HG02885 (cell line): ENCODE results near the gene DPF3.

Experiments
- ATAC-seq: cut with Tn5 transposase; IDR thresholded peaks from one replicate; pipeline ENCODE4 v1.9.1; 2021; ENCODE audit warnings: mild to moderate bottlenecking; ENCODE audit not compliant: unreplicated experiment, poor library complexity

The DPF3 gene

DNA sequence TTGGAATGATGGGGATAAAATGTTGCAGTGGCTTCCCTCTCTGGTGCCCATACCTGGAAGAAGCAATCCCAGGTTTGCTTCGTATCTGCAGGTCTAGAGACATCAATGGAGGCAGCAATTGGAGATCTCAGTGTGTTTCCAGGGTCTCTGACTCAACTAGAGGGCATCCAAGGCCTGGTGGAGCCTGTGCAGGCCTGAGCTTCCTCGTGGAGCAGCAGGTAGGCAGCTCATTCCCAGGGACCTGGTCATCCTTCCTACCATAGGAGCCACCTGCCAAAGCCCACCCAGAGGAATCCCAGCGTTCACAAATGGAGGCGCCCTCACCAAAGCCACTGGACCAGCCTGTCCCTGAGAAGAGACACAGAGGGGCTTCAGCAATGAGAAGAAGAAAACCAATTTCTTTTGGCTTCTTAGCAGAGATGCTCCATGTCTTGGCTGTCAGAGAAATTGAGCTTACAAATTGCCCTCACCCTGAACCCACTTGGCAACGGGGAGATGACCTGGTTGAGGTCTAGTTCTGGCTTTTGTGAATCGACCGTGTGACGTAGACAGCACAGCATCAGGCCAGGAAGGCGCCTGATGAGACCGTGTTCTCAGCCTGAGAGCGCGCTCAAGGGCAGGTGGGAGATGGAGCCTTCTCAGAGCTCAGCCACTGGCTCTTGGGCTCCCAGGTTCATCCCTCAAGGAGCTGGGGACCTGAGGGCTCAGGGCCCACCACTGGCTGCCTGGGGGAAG is 283.6 kb downstream of the DPF3 start:
- ATAC-seq = no peak

GRCh38 chr14:72609205-72609916 is 284.5 kb downstream of the DPF3 start:
- ATAC-seq = no peak

GRCh38 chr14:72608391-72609204 is 285.3 kb downstream of the DPF3 start:
- no peak for ATAC-seq

GRCh38 chr14:72607386-72608130 is 286.3 kb downstream of the DPF3 start:
- no peak for ATAC-seq

DNA sequence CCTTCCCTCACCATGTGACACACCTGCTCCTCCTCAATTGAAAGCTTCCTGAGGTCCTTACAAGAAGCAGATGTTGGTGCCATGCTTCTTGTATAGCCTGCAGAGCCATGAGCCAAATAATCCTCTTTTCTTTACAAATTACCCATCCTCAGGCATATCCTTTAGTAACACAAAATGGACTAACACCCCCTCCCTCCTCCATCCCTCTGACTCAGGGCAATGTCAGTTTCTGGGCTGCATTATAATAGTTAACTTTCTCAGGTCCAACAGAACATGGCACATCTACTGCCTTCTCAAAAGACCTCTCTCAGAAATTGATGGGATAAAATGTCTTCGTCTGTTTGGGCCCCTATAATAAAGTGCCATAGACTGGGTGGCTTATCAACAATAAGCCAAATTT is 287.0 kb downstream of the DPF3 start:
- ATAC-seq = no peak

- ATAC-seq = no peak
Observed at GRCh38 chr14:72605921-72606220, 288.0 kb downstream of the DPF3 start.

DNA sequence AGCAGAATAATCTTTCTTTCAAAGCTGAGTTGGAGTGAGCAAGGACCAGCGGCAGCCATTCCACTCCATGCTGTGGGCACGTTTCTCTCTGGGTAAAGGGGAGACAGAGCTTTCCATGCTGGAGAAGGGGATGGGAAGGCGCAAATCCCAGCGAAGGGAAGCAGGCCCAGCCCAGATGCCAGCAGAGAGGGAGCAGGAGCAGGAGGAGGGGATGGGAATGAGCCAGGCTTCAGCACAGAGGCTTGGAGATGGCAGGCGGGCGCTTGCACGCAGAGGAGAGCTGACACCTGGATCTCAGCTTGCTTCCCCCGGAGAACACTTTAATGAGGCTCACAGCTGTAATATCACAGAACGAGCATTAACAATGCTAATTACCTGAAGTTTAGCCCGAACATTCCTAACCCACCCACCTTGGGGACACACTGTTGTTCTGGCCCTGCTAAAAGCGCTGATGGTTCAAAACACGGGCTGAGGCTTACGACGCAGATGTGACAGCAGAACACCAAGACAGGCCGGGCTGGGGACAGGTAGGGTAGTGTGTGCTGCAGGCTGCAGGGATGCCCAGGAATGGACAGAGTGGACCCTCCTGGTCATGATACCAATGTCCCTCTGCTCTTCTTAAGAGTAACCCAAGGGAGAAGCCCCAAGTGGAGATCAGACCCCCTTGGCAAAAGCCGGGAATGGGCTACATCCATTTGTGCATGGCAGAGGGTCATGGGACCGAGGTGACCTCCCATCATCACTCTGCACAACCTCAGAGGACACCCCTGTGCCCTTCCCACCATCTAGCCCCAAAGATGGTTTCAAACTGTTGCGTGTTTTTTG is 288.6 kb downstream of the DPF3 start:
- no peak for ATAC-seq

GRCh38 chr14:72604133-72604532 is 289.8 kb downstream of the DPF3 start:
- ATAC-seq = no peak

- no peak for ATAC-seq
Observed at GRCh38 chr14:72603639-72604038, 290.3 kb downstream of the DPF3 start.

DNA sequence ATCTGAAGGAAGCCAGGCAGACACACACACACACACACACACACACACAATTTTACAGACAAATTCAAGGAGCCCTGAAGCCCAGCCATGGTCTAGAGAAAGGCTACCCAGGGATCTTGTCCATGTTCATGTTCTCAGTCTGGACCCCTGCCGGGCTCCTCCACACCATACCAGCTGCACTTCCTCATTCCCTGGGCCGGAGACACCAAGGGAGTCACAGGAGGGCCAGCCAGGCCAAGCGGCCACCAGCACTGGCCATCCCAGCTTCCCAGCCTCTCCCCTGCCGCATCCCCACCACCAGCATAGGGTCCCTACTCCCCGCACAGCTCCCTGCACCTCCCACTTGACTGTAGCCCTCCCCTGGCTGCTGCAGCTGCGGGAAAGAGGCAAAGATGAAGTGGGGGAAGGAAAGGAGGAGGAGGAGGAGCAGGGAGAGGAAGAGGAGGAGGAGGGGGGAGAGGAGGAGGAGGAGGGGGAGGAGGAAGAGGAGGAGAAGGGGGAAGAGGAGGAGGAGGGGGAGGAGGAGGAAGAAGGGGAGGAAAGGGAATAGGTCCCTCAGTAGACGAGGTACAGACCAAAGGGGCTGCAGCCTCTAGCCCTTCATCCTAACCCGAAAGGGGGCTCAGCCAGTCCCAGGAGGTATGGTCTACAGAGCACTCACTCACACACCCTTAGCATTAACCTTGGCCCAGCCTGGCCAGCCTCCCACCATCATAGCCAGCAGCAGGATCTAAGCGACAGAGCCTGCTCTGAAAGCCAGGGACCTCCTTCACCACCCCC is 293.2 kb downstream of the DPF3 start:
- no peak for ATAC-seq

DNA sequence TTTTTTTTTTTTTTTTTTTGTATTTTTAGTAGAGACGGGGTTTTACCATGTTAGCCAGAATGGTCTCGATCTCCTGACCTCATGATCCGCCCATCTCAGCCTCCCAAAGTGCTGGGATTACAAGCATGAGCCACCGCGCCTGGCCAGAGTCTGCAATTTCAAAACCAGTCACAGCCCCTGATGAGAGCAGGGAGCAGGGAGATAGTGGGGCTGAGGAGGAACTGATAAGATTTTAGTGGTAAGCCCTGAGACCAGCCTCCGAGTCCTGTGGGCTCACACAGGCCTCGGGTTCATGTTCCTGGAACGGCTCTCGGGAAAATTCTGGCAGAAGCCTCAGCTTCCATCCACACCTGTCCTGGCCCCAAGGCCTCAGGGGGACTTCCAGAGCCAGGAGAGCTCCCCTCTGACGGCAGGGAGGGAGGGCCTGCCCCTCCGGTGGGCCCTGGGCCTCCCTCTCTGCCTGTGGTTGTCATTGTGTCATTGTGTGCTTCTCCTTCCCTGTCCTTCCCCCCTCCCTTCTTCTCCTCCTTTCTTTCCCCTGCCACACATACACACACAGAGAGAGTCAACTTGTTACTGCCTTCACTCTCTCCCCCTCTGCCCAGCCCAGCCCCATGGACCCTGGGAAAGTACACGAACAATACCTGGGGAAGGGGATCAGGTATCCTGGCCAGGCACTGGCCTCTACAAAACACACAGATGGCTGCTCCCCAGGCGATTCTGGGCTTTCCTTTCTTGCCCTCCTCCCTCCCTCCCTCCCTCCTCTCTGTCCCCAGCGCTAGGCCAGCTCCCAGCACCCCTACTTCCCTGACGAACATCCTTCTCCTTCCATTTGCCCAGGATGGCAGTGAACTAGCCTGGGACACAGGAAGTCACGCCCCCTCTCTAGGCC is 294.1 kb downstream of the DPF3 start:
- no peak for ATAC-seq

DNA sequence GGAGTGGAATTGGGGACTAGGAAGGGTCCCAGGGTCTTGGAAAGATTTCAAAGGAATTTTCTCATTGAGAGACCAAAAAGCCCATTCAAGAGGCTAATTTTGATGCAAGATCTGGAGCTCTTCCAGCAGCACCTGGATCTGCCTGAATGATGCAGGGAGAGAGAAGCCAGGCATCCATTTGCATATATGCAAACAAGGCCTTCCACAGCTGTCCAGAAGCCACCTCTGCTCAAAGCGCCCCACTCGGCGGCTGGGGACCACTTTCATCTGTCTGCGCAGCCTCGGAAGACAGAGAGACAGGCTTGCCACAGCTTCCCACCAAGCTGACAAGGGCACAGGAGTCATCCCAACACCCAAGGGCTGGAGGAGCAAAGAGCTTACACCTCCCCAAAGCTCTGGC is 295.6 kb downstream of the DPF3 start:
- peak; percentile 59 for ATAC-seq

GRCh38 chr14:72597252-72598233 is 296.4 kb downstream of the DPF3 start:
- ATAC-seq = peak; percentile 32

GRCh38 chr14:72595152-72595862 is 298.6 kb downstream of the DPF3 start:
- no peak for ATAC-seq

DNA sequence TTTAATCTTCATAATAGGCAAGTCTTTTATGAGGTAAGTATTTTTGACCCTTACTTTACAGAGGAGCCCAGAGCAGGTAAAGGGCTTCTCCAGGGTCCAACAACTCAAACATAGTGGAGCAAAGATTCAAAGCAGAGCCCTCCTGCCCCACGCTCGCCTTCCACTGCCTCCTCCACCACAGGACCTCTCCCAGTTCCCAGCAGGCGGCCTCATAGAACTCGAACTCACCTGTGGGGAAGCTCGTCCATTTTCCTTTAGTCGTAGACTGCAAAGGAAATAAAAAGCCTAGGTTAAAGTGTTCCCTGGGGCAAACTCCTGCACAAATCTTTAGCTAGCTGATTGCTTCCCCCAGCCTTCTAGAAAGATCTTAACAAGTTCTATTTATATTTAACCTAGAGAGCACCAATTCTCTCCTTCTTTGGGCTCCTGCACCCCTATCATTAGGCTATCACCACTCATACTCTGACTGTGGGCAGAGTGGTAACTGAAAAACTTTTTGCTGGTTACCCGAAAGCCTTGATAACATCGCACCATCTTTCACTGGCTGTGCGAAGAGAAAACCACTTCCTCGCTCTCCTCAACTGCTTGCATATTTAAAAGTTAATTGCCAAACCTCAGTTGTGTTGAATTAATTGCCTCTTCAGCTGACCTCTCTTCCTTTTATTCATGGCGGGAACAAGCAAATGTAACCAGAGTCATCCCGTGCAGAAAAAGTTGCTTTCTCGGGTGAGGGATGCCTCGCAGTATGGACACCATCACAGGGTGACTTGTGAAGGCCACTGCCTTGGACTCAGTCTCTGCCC is 299.6 kb downstream of the DPF3 start:
- no peak for ATAC-seq

DNA sequence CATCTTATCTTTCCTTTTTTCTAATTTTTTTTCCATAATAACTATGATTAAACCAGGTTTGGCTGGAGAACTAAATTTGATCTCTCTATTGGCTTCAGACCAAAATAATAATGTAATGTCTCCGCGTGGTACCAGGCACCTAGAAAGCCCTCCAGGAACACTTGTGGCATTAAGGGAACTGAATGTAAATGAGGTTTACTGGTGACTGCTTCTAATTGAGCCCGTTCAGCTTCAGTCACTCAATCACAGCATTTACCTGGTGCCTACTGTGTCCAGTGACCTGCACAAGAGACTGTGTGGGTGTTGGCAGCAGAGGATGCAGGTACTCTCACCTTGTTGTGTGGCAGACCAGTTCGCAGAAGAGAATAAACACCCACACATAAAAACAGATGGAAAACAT is 302.5 kb downstream of the DPF3 start:
- no peak for ATAC-seq
